ENCODE results near the gene RNU5B-1. TPM values are rescaled to one million over a fixed set of nuclear protein-coding genes. Genes with fewer than 3 reads are reported as not detected.

Gene RNU5B-1
- total RNA-seq, 4 donors from 2014 or later = not detected

- no peak for TF ChIP-seq CTCF (IDR thresholded peaks at IDR 0.05; ENCODE audit: low read depth)
Observed at GRCh38 chr15:65329984-65330735, 25.7 kb downstream of the RNU5B-1 start.

GRCh38 chr15:65330934-65331645 lies 26.6 kb downstream of the RNU5B-1 start:
- TF ChIP-seq CTCF (IDR thresholded peaks at IDR 0.05; ENCODE audit: low read depth) = no peak

- no peak for TF ChIP-seq CTCF (IDR thresholded peaks at IDR 0.05; ENCODE audit: low read depth)
Observed at GRCh38 chr15:65331811-65332210, 27.3 kb downstream of the RNU5B-1 start.

- no peak for TF ChIP-seq CTCF (IDR thresholded peaks at IDR 0.05; ENCODE audit: low read depth)
Observed at GRCh38 chr15:65332391-65333147, 28.1 kb downstream of the RNU5B-1 start.

- TF ChIP-seq CTCF (IDR thresholded peaks at IDR 0.05; ENCODE audit: low read depth) = no peak
Observed at GRCh38 chr15:65333148-65333820, 28.8 kb downstream of the RNU5B-1 start.

GRCh38 chr15:65333856-65334255 lies 29.4 kb downstream of the RNU5B-1 start:
- TF ChIP-seq CTCF (IDR thresholded peaks at IDR 0.05; ENCODE audit: low read depth) = no peak
